Measurements from ENCODE around the gene MBD5.
"Not testable (repeated sequence)": the region's sequence is repeated elsewhere in the genome, so short reads cannot be mapped to it uniquely, and the experiment has no call there.

Gene MBD5
- 9.0 to 83.7 (median 38.4) reads per million in 3 experiments for total RNA-seq

- DNase-seq, result no peak
These were observed at the start of gene MBD5 for GRCh38 chr2:148021059-148021861. Gene MBD5 (plus strand): TSS chr2:148021091.

GRCh38 chr2:147976102-147976501 is 44.8 kb upstream of the MBD5 start:
- no peak for DNase-seq

GRCh38 chr2:147977679-147978078 is 43.2 kb upstream of the MBD5 start:
- DNase-seq, result no peak

GRCh38 chr2:147980940-147981528 is 39.9 kb upstream of the MBD5 start:
- DNase-seq, result no peak

- no peak for DNase-seq
These were observed 31.8 kb upstream of the MBD5 start for GRCh38 chr2:147989102-147989501.

GRCh38 chr2:147989809-147990403 is 31.0 kb upstream of the MBD5 start:
- DNase-seq, result peak; percentile 51

GRCh38 chr2:147994965-147995364 is 25.9 kb upstream of the MBD5 start:
- not testable (repeated sequence) for DNase-seq

GRCh38 chr2:147996828-147997227 is 24.1 kb upstream of the MBD5 start:
- no peak for DNase-seq

GRCh38 chr2:147998203-147998602 is 22.7 kb upstream of the MBD5 start:
- no peak for DNase-seq

GRCh38 chr2:147999126-147999525 is 21.8 kb upstream of the MBD5 start:
- DNase-seq, result no peak

- no peak for DNase-seq
These were observed 20.8 kb upstream of the MBD5 start for GRCh38 chr2:148000095-148000494.

GRCh38 chr2:148002420-148002819 is 18.5 kb upstream of the MBD5 start:
- DNase-seq, result not testable (repeated sequence)

GRCh38 chr2:148006249-148007007 is 14.5 kb upstream of the MBD5 start:
- DNase-seq, result no peak

- DNase-seq, result no peak
These were observed 13.5 kb upstream of the MBD5 start for GRCh38 chr2:148007219-148007900.

GRCh38 chr2:148008411-148008810 is 12.5 kb upstream of the MBD5 start:
- DNase-seq, result not testable (repeated sequence)

- no peak for DNase-seq
These were observed 7.0 kb upstream of the MBD5 start for GRCh38 chr2:148013876-148014275.

GRCh38 chr2:148014616-148015015 is 6.3 kb upstream of the MBD5 start:
- DNase-seq, result no peak

- DNase-seq, result peak; percentile 97
These were observed 506 bp upstream of the MBD5 start, which contains the start of gene ORC4 for GRCh38 chr2:148020111-148021058. Gene ORC4 (minus strand): TSS chr2:148020737. CDS start chr2:147975958, 44,779 bp downstream.

GRCh38 chr2:148021886-148022285 is 995 bp downstream of the MBD5 start:
- no peak for DNase-seq

- DNase-seq, result no peak
These were observed 1.5 kb downstream of the MBD5 start for GRCh38 chr2:148022351-148022750.

GRCh38 chr2:148022882-148023281 is 2.0 kb downstream of the MBD5 start:
- no peak for DNase-seq
